Calu3 (cell line): ENCODE data around the gene TRIO. TPM values are rescaled to one million over a fixed set of nuclear protein-coding genes. Genes with fewer than 3 reads are reported as not detected.

ENCODE experiments used
- BruUV-seq: library from RNA; stranded (reverse); fragments of 400-500 nt; replicated peaks from 2 replicates; lab custom pipeline; 2021; lab: Mats Ljungman, UMichigan
- CTCF ChIA-PET: fragments of 300-600 bp; sonication (Branson Sonifier 250); formaldehyde crosslinking; loops from one replicate; lab custom pipeline; 2022; ENCODE audit warnings: antibody characterized with exemption; lab: Charles Lee
- DNase-seq: peaks from one replicate; pipeline ENCODE4 v3.0.0; 2022
- H3K27ac Mint-ChIP-seq: one replicate; pipeline ENCODE4 v1.8.0; 2022; ENCODE audit warnings: mixed read lengths; ENCODE audit not compliant: unreplicated experiment
- H3K27me3 Mint-ChIP-seq: one replicate; pipeline ENCODE4 v1.8.0; 2022; ENCODE audit warnings: mixed read lengths; ENCODE audit not compliant: unreplicated experiment
- H3K36me3 Mint-ChIP-seq: one replicate; pipeline ENCODE4 v1.8.0; 2022; ENCODE audit warnings: mild to moderate bottlenecking, moderate library complexity, mixed read lengths; ENCODE audit not compliant: insufficient read depth, unreplicated experiment
- H3K4me1 Mint-ChIP-seq: one replicate; pipeline ENCODE4 v1.8.0; 2022; ENCODE audit warnings: mild to moderate bottlenecking, low read depth, mixed read lengths; ENCODE audit not compliant: unreplicated experiment
- H3K4me3 Mint-ChIP-seq: one replicate; pipeline ENCODE4 v1.8.0; 2022; ENCODE audit warnings: mild to moderate bottlenecking, low read depth, moderate library complexity, mixed read lengths; ENCODE audit not compliant: unreplicated experiment
- H3K9me3 Mint-ChIP-seq: one replicate; pipeline ENCODE4 v1.8.0; 2022; ENCODE audit warnings: low read depth, mixed read lengths; ENCODE audit not compliant: unreplicated experiment
- CTCF ChIP-seq: fragments of 200-600 bp; IDR thresholded peaks from one replicate; pipeline ENCODE4 v1.8.0; 2022; ENCODE audit warnings: antibody characterized with exemption; ENCODE audit not compliant: unreplicated experiment
- intact Hi-C: fragments of 100-400 bp; cut with micrococcal nuclease; formaldehyde crosslinking; loops from one replicate; pipeline ENCODE4 v1.10.0; 2022; ENCODE audit not compliant: unreplicated experiment
- total RNA-seq: library from RNA; stranded (reverse); gene quantifications from 2 replicates; pipeline ENCODE4 v1.2.3, GENCODE V29; 2022

Gene TRIO
- total RNA-seq, 1 experiment from 2014 or later: 183 TPM

- H3K27ac Mint-ChIP-seq: no peak overlapping the region
- peaks cover 45% of the 10 kb centered on the region for H3K36me3 Mint-ChIP-seq
- H3K4me1 Mint-ChIP-seq: no peaks in the 10 kb centered on the region
Observed at GRCh38 chr5:14419686-14420085, 276.5 kb downstream of the TRIO start.

GRCh38 chr5:14420101-14420811 lies 277.1 kb downstream of the TRIO start:
- H3K4me3 Mint-ChIP-seq: no peak overlapping the region
- no peaks in the 10 kb centered on the region for H3K9me3 Mint-ChIP-seq
- no peak for DNase-seq
- intact Hi-C loops: no loop called here
- peaks cover 46% of the 10 kb centered on the region for H3K36me3 Mint-ChIP-seq
- TF ChIP-seq CTCF: no peak
- H3K27me3 Mint-ChIP-seq: no peaks in the 10 kb centered on the region
- BruUV-seq: no TSS peak
- no peaks in the 10 kb centered on the region for H3K4me1 Mint-ChIP-seq
- CTCF ChIA-PET: no interaction called here
- H3K27ac Mint-ChIP-seq: no peak overlapping the region

More at GRCh38 chr5:14419686-14420085, 276.5 kb downstream of the TRIO start:
- no TSS peak for BruUV-seq
- Mint-ChIP-seq H3K4me3 (no peak overlapping the region), H3K9me3 (no peaks in the 10 kb centered on the region), H3K27me3 (no peaks in the 10 kb centered on the region)
- CTCF ChIA-PET: no interaction called here
- TF ChIP-seq CTCF: no peak
- intact Hi-C loops: no loop called here
- DNase-seq: no peak

GRCh38 chr5:14421851-14422250 lies 278.7 kb downstream of the TRIO start:
- no peak overlapping the region for H3K27ac Mint-ChIP-seq
- no peak for TF ChIP-seq CTCF
- CTCF ChIA-PET: no interaction called here
- H3K27me3 Mint-ChIP-seq: no peaks in the 10 kb centered on the region
- H3K9me3 Mint-ChIP-seq: no peaks in the 10 kb centered on the region
- H3K36me3 Mint-ChIP-seq: peaks cover 49% of the 10 kb centered on the region
- H3K4me3 Mint-ChIP-seq: no peak overlapping the region
- intact Hi-C loops: no loop called here
- BruUV-seq: no TSS peak
- no peak for DNase-seq
- H3K4me1 Mint-ChIP-seq: no peaks in the 10 kb centered on the region

GRCh38 chr5:14424011-14424685 lies 281.0 kb downstream of the TRIO start:
- Mint-ChIP-seq H3K27ac (no peak overlapping the region), H3K9me3 (no peaks in the 10 kb centered on the region), H3K27me3 (no peaks in the 10 kb centered on the region), H3K36me3 (peaks cover 43% of the 10 kb centered on the region), H3K4me1 (no peaks in the 10 kb centered on the region), H3K4me3 (no peak overlapping the region)
- TF ChIP-seq CTCF: no peak
- intact Hi-C loops: no loop called here
- no peak for DNase-seq
- BruUV-seq: no TSS peak
- CTCF ChIA-PET: no interaction called here
